ENCODE results near the gene AKAP6. TPM values are rescaled to one million over a fixed set of nuclear protein-coding genes. Genes with fewer than 3 reads are reported as not detected.

AKAP6 gene
- total RNA-seq, 1 donor from 2014 or later, result 3.6 TPM

DNA sequence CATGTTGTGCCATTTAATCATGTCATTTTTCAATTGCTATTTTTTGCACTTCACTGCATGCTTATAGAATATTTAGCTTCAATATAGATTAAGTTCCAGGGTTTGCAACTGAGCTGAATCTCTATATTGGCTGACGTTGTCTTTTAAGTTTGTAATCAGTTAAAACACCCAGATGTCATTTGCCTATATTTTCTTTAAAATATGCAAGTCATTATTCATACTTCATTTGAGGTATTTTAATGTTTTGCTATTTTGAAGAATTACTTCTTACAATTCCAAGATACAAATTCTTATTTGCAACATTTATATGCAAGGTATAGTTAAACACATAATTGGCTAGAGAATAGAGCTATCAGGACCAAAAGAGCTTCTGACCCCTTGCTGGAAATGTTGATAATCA lies 434.6 kb downstream of the AKAP6 start:
- Mint-ChIP-seq H3K36me3 (ENCODE audit: low read depth) (no peaks in the 10 kb centered on the region), H3K4me1 (ENCODE audit: low read depth) (peaks cover 46% of the 10 kb centered on the region), H3K9me3 (ENCODE audit: low read depth) (peaks cover 4% of the 10 kb centered on the region), H3K27ac (ENCODE audit: unreplicated experiment) (peak overlapping the region; percentile 68), H3K27me3 (ENCODE audit: low read depth) (no peaks in the 10 kb centered on the region), H3K4me3 (ENCODE audit: unreplicated experiment) (no peak overlapping the region)
- no peak for DNase-seq (ENCODE audit: low spot score)
- TF ChIP-seq, protein P1, sequence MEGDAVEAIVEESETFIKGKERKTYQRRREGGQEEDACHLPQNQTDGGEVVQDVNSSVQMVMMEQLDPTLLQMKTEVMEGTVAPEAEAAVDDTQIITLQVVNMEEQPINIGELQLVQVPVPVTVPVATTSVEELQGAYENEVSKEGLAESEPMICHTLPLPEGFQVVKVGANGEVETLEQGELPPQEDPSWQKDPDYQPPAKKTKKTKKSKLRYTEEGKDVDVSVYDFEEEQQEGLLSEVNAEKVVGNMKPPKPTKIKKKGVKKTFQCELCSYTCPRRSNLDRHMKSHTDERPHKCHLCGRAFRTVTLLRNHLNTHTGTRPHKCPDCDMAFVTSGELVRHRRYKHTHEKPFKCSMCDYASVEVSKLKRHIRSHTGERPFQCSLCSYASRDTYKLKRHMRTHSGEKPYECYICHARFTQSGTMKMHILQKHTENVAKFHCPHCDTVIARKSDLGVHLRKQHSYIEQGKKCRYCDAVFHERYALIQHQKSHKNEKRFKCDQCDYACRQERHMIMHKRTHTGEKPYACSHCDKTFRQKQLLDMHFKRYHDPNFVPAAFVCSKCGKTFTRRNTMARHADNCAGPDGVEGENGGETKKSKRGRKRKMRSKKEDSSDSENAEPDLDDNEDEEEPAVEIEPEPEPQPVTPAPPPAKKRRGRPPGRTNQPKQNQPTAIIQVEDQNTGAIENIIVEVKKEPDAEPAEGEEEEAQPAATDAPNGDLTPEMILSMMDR (IDR thresholded peaks at IDR 0.05), result no peak

DNA sequence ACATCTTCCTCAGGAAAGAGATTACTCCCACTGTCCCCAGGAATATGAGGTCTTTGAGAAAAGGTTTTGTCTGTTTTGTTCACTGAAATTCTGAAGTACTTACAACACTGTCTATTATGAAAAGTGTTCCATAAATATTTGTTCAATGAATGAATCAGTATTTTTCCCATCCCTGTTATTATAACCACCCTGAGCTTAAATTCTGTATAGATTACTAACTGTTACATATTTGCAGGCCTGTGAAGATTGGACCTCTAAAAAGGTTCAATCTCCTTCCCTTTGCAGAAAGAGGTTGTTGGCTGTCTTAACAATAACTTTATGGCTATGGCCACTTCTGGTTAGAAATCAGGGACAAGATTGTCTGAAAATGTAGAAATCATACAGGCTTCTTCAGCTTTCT lies 435.0 kb downstream of the AKAP6 start:
- no peaks in the 10 kb centered on the region for H3K27me3 Mint-ChIP-seq (ENCODE audit: low read depth)
- peak overlapping the region; percentile 68 for H3K27ac Mint-ChIP-seq (ENCODE audit: unreplicated experiment)
- H3K4me3 Mint-ChIP-seq (ENCODE audit: unreplicated experiment), result no peak overlapping the region
- TF ChIP-seq, protein P1 (IDR thresholded peaks at IDR 0.05), result no peak
- H3K36me3 Mint-ChIP-seq (ENCODE audit: low read depth), result no peaks in the 10 kb centered on the region
- no peak for DNase-seq (ENCODE audit: low spot score)
- H3K4me1 Mint-ChIP-seq (ENCODE audit: low read depth), result peaks cover 46% of the 10 kb centered on the region
- H3K9me3 Mint-ChIP-seq (ENCODE audit: low read depth), result peaks cover 4% of the 10 kb centered on the region

DNA sequence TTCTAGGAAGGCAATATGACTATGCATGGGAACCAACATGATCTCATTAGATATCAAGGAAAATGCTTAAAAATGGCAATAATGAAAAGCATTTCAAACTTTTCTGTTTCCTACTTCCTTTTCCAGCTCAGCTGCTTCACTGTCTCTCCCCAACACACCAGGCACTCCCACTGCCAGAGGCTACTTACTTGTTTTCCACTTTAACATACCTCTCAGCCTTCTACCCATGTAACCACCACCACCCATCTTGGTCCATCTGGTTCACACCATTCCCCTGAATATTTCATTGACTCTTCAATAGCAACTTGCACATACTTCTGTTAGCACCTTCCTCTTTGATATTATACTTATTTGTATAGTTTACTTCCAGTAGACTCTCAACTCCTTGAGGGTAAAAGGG lies 441.3 kb downstream of the AKAP6 start:
- DNase-seq (ENCODE audit: low spot score), result no peak
- Mint-ChIP-seq H3K27me3 (ENCODE audit: low read depth) (no peaks in the 10 kb centered on the region), H3K36me3 (ENCODE audit: low read depth) (peaks cover 2% of the 10 kb centered on the region), H3K4me1 (ENCODE audit: low read depth) (peaks cover under 1% of the 10 kb centered on the region), H3K4me3 (ENCODE audit: unreplicated experiment) (no peak overlapping the region), H3K27ac (ENCODE audit: unreplicated experiment) (no peak overlapping the region), H3K9me3 (ENCODE audit: low read depth) (peaks cover 4% of the 10 kb centered on the region)
- TF ChIP-seq, protein P1 (IDR thresholded peaks at IDR 0.05), result no peak

DNA sequence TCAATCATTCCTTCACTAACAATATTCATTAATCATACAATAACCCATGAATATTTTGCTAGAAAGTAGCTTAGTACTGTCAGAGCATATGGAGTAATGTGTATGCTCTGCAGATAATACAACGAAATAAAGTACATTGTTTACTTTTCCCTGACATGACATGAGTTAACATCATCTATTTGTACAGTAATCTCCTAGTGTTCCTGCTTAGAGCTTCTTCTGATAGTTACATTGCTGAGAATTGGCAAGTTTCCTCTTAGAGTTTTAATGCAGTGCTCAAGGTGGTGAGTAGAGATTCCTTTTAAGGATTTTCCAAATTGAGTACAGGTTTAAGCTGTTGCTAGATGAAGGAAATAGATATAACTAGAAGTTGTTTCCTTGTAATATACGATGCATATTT lies 445.1 kb downstream of the AKAP6 start:
- TF ChIP-seq, protein P1 (IDR thresholded peaks at IDR 0.05), result no peak
- DNase-seq (ENCODE audit: low spot score), result no peak
- Mint-ChIP-seq H3K36me3 (ENCODE audit: low read depth) (peaks cover 2% of the 10 kb centered on the region), H3K27me3 (ENCODE audit: low read depth) (no peaks in the 10 kb centered on the region), H3K4me3 (ENCODE audit: unreplicated experiment) (no peak overlapping the region), H3K4me1 (ENCODE audit: low read depth) (no peaks in the 10 kb centered on the region), H3K9me3 (ENCODE audit: low read depth) (no peaks in the 10 kb centered on the region), H3K27ac (ENCODE audit: unreplicated experiment) (no peak overlapping the region)

DNA sequence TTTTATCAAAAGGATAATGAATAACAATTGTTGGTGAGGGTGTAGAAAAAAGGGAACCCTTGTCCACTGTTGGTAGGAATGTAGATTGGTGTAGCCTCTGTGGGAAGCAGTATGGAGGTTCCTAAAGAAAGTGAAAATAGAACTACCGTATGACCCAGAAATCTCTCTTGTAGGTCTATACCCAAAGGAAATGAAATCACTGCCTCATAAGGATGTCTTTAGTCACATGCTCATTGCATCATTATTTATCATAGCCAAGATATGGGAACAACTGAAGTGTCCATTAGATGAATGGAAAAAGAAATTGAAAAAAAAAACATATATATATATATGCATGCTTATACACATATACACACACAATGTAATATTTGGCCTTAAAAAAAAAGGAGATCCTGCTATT lies 450.7 kb downstream of the AKAP6 start:
- DNase-seq (ENCODE audit: low spot score), result no peak
- TF ChIP-seq, protein P1 (IDR thresholded peaks at IDR 0.05), result no peak
- Mint-ChIP-seq H3K27ac (ENCODE audit: unreplicated experiment) (no peak overlapping the region), H3K36me3 (ENCODE audit: low read depth) (no peaks in the 10 kb centered on the region), H3K27me3 (ENCODE audit: low read depth) (no peaks in the 10 kb centered on the region), H3K9me3 (ENCODE audit: low read depth) (no peaks in the 10 kb centered on the region), H3K4me3 (ENCODE audit: unreplicated experiment) (no peak overlapping the region), H3K4me1 (ENCODE audit: low read depth) (no peaks in the 10 kb centered on the region)

Data from chondrocyte (in vitro differentiated cells).